Hepatocyte (in vitro differentiated cells): ENCODE measurements around the gene EFCAB6. TPM values are rescaled to one million over a fixed set of nuclear protein-coding genes. Genes with fewer than 3 reads are reported as not detected.

ENCODE experiments used
- DNase-seq: peaks from one replicate; pipeline ENCODE4 v3.0.0-alpha.2; 2016; ENCODE audit warnings: low spot score
- H2AFZ ChIP-seq: fragments of 200-600 bp; sonication (generic); 2 replicates; pipeline ENCODE4 v1.6.0; 2016; ENCODE audit warnings: antibody characterized with exemption, mild to moderate bottlenecking
- H3K27ac ChIP-seq: fragments of 200-600 bp; sonication (generic); 2 replicates; pipeline ENCODE4 v1.5.1; 2016; ENCODE audit warnings: mild to moderate bottlenecking
- H3K27me3 ChIP-seq: fragments of 200-600 bp; sonication (generic); 2 replicates; pipeline ENCODE4 v1.6.1; 2016
- H3K36me3 ChIP-seq: fragments of 200-600 bp; sonication (generic); replicated peaks from 2 replicates; pipeline ENCODE4 v1.5.1; 2016; ENCODE audit warnings: low read depth; ENCODE audit not compliant: insufficient read depth
- H3K4me1 ChIP-seq: fragments of 200-600 bp; sonication (generic); 2 replicates; pipeline ENCODE4 v1.5.1; 2016; ENCODE audit warnings: mild to moderate bottlenecking, moderate library complexity; ENCODE audit not compliant: insufficient read depth
- H3K4me2 ChIP-seq: fragments of 200-600 bp; sonication (generic); 2 replicates; pipeline ENCODE4 v1.6.0; 2016
- H3K4me3 ChIP-seq: fragments of 200-600 bp; sonication (generic); 2 replicates; pipeline ENCODE4 v1.5.1; 2016; ENCODE audit warnings: mild to moderate bottlenecking
- H3K79me2 ChIP-seq: fragments of 200-600 bp; sonication (generic); 2 replicates; pipeline ENCODE4 v1.6.0; 2017; ENCODE audit warnings: mild to moderate bottlenecking
- H3K9me2 ChIP-seq: fragments of 200-600 bp; sonication (generic); replicated peaks from 2 replicates; pipeline ENCODE4 v1.6.0; 2017; ENCODE audit warnings: mild to moderate bottlenecking; ENCODE audit not compliant: insufficient read depth
- H3K9me3 ChIP-seq: fragments of 200-600 bp; sonication (generic); 2 replicates; pipeline ENCODE4 v1.5.1; 2016; ENCODE audit warnings: low read depth, mild to moderate bottlenecking
- H4K20me1 ChIP-seq: fragments of 200-600 bp; sonication (generic); 2 replicates; pipeline ENCODE4 v1.6.0; 2016; ENCODE audit warnings: mild to moderate bottlenecking; ENCODE audit not compliant: insufficient read depth, poor library complexity, severe bottlenecking
- EZH2 ChIP-seq: fragments of 200-600 bp; sonication (generic); IDR thresholded peaks from 2 replicates; pipeline ENCODE4 v1.6.1; 2016; ENCODE audit warnings: antibody characterized with exemption, mild to moderate bottlenecking, borderline replicate concordance
- EZH2phosphoT487 ChIP-seq: fragments of 200-600 bp; sonication (generic); IDR thresholded peaks from one replicate; pipeline ENCODE4 v1.6.1; 2018; ENCODE audit warnings: antibody characterized with exemption, mild to moderate bottlenecking, low read depth, moderate library complexity; ENCODE audit not compliant: unreplicated experiment, severe bottlenecking
- WGBS: methylation state at CpG from one replicate; pipeline ENCODE4 v1.1.6; 2016; ENCODE audit warnings: low lambda C conversion rate; ENCODE audit errors: missing lambda C conversion rate; 5-methylcytosine and 5-hydroxymethylcytosine counted together
- polyA plus RNA-seq: library from polyadenylated mRNA; unstranded; fragments of >200 nt; fragmentation: Nextera tagmentation; extraction: Ambion mirVana; gene quantifications from 2 replicates; pipeline ENCODE4 v1.2.1, GENCODE V29; 2016
- total RNA-seq: library from RNA; depleted of rRNA; stranded (reverse); fragments of >200 nt; gene quantifications from 2 replicates; pipeline ENCODE4 v1.2.3, GENCODE V29; 2014
- TF ChIP-seq, protein P1 (sequence below): fragments of 200-600 bp; sonication (generic); IDR thresholded peaks from 2 replicates; pipeline ENCODE4 v1.5.1; 2016; ENCODE audit warnings: antibody characterized with exemption, mild to moderate bottlenecking; ENCODE audit not compliant: poor library complexity

EFCAB6 gene
- total and polyA plus RNA-seq, 2 experiments from 2014 or later, result 0.59 to 2.1 TPM

DNA sequence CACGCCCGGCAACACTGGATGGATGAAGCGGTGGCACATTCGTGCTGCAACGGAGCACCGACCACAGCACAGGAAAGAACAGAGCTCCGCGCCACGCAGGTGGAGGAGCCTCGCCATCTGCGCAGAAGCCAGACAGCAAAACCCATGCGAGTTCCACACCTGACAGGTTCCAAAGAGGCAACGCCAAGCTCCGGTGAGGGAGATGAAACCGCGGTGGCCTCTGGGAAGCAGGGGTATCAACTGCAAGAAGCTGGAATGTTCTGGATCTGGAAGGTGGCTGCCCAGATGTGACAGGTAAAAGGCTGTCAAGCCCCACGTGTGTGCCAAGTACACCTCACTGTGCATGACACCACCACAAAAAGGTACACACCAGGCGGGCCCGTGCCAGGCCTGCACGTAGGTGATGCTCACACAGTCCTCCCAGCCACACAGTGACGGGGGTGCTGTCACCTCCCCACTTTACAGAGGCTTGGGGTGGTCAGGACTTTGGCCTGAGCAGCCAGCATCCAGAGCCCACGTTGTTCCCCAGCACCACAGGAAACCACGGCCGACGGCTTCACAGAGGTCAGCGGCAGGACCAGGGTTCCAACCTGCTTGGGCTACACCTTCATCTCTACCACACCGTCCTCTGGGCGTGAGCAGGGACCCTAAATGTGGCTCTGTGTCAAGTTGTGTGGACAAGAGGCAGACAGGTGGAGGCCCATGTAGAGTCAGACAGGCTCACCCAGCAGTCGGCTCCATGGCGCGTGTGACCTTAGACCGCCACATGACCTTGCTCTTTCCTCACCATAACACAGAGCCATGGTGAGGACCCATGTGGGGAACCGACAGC, 19.7 kb upstream of the EFCAB6 start:
- Histone ChIP-seq H2AFZ (no peak overlapping the region), H3K79me2 (no peaks in the 10 kb centered on the region), H3K36me3 (no peaks in the 10 kb centered on the region), H4K20me1 (no peaks in the 10 kb centered on the region), H3K4me2 (no peak overlapping the region), H3K27ac (no peak overlapping the region), H3K9me3 (no peaks in the 10 kb centered on the region), H3K27me3 (no peaks in the 10 kb centered on the region), H3K4me1 (no peaks in the 10 kb centered on the region), H3K9me2 (no peaks in the 10 kb centered on the region), H3K4me3 (no peak overlapping the region)
- TF ChIP-seq, protein P1, sequence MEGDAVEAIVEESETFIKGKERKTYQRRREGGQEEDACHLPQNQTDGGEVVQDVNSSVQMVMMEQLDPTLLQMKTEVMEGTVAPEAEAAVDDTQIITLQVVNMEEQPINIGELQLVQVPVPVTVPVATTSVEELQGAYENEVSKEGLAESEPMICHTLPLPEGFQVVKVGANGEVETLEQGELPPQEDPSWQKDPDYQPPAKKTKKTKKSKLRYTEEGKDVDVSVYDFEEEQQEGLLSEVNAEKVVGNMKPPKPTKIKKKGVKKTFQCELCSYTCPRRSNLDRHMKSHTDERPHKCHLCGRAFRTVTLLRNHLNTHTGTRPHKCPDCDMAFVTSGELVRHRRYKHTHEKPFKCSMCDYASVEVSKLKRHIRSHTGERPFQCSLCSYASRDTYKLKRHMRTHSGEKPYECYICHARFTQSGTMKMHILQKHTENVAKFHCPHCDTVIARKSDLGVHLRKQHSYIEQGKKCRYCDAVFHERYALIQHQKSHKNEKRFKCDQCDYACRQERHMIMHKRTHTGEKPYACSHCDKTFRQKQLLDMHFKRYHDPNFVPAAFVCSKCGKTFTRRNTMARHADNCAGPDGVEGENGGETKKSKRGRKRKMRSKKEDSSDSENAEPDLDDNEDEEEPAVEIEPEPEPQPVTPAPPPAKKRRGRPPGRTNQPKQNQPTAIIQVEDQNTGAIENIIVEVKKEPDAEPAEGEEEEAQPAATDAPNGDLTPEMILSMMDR, result no peak
- TF ChIP-seq EZH2 (no peak), EZH2phosphoT487 (no peak)
- 97% methylated on average over 31 of the region's 33 CpGs for WGBS
- DNase-seq, result no peak

DNA sequence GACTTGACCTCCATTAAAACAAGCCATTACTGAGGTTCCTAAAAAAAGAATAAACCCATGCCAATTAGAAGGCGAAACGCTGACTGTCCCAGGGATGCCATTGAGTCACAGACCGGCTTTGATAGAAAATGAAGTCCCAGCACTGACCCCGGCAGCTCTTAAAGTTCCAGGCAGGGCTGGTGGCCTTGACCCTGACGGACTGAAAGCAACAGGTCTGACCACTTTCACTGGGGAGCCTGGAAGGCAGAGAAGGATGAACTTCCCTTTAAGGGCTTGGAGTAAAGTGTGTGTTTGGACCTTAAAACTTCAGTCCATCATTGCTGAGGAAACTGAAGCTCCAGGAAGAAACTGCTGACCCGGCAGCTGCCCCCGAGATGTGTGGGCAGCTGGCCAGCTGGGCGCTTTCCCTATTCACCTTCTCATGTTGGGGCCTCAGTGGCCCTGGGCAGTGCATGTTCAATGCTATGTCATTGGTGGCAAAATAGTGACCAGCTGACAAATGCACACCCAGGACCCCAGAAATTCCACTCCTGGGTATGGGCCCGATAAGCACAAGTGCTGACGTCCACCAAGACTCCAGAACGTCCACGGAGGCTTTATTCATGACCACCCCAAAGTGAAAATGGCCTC, 18.9 kb upstream of the EFCAB6 start:
- Histone ChIP-seq H3K4me2 (no peak overlapping the region), H3K27ac (no peak overlapping the region), H3K9me2 (no peaks in the 10 kb centered on the region), H3K36me3 (no peaks in the 10 kb centered on the region), H3K4me3 (no peak overlapping the region), H3K79me2 (no peaks in the 10 kb centered on the region), H4K20me1 (no peaks in the 10 kb centered on the region), H3K9me3 (no peaks in the 10 kb centered on the region), H2AFZ (no peak overlapping the region), H3K4me1 (no peaks in the 10 kb centered on the region), H3K27me3 (no peaks in the 10 kb centered on the region)
- TF ChIP-seq EZH2phosphoT487, result no peak
- WGBS, result 84% methylated on average over 12 of the region's 12 CpGs
- no peak for DNase-seq

DNA sequence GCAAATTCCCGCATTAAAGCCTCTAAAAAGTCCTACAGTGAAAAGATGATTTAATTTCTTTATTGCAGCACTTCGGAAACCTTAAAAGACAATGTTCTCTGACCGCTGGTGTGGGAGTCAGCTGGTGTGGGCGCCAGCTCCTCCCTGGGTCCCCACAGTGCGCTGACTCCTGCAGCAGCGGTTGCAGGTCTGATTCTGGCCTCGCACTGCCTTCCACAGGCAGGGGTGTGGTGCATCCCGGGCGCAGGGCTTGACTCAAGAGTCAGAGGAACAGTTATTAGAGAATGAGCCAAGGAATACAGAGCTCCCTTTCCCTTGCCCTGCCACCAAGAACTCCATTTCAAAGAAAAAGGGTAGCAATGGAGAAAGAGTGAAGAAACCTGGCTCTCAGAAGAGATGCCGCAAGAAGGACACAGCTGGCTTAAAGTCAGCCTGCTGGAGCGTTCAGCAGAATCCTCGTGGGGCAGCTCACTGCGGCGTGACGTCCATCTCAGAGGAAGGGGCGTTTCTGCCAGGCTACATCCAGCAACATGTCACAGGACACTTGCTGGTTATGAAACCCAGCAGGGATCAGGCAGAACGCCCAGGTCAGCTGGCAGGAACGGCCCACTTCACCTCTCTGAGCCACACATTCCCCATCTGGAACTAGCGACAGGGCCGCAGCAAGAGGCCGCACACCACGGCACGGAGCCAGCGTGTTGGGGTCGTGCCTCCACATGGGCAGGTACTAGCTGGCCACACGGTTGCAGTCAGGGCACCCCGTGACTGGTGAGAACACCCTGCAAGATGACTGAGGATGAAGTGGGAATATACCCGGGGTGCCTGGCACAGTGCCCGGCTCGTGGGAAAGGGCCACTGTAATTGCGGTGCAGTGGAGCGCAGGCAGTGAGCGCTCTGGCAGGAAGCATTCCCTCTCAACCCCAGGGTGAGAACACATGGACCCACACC, 18.1 kb upstream of the EFCAB6 start:
- Histone ChIP-seq H3K36me3 (no peaks in the 10 kb centered on the region), H3K9me3 (no peaks in the 10 kb centered on the region), H3K79me2 (no peaks in the 10 kb centered on the region), H3K9me2 (no peaks in the 10 kb centered on the region), H3K4me1 (no peaks in the 10 kb centered on the region), H4K20me1 (no peaks in the 10 kb centered on the region), H3K4me2 (no peak overlapping the region), H3K27me3 (no peaks in the 10 kb centered on the region), H3K4me3 (no peak overlapping the region), H3K27ac (peak overlapping the region; percentile 77), H2AFZ (no peak overlapping the region)
- 84% methylated on average over 33 of the region's 33 CpGs for WGBS
- TF ChIP-seq EZH2phosphoT487, result no peak
- TF ChIP-seq EZH2, result no peak
- TF ChIP-seq, protein P1, result no peak
- DNase-seq, result peak; percentile 35
